Measurements from ENCODE around the gene NLK. TPM values are rescaled to one million over a fixed set of nuclear protein-coding genes. Genes with fewer than 3 reads are reported as not detected.
"Not testable (repeated sequence)": the region's sequence is repeated elsewhere in the genome, so short reads cannot be mapped to it uniquely, and the experiment has no call there.

Gene NLK
- total and polyA plus RNA-seq, 7 donors, result 4.0 to 13.0 (median 8.1) TPM

- DNase-seq, result no peak
- intact Hi-C loops (cut with DNase I), result no loop called here
- WGBS, 3 donors, result 43 to 51% (median 43%) methylated on average over 1 of the region's 1 CpG
- Histone ChIP-seq H3K27me3 (ENCODE audit: insufficient read depth in 3 of 3, low read length in 2 of 3) (peaks cover 0 to 2% (median 0%) of the 10 kb centered on the region in 3 donors), H3K27ac (no peak overlapping the region), H3K4me1 (no peaks in the 10 kb centered on the region), H3K9me3 (no peaks in the 10 kb centered on the region), H3K36me3 (ENCODE audit: insufficient read depth in 1 of 2, low read depth in 1 of 2) (no peaks in the 10 kb centered on the region), H3K4me3 (no peak overlapping the region)
- no peak for ATAC-seq
- TF ChIP-seq CTCF (IDR thresholded peaks at IDR 0.05), result no peak
Measured at GRCh38 chr17:28020515-28020914, 22.0 kb upstream of the NLK start.

GRCh38 chr17:28029044-28029443 is 13.4 kb upstream of the NLK start:
- no peak overlapping the region for H3K4me3 ChIP-seq
- intact Hi-C loops (cut with DNase I), result no loop called here
- H3K36me3 ChIP-seq (ENCODE audit: insufficient read depth in 1 of 2, low read depth in 1 of 2), result no peaks in the 10 kb centered on the region
- no peaks in the 10 kb centered on the region for H3K4me1 ChIP-seq
- no peaks in the 10 kb centered on the region for H3K9me3 ChIP-seq
- whole genome bisulfite sequencing, 3 donors, result 91 to 96% (median 95%) methylated on average over 1 of the region's 1 CpG
- no peaks in the 10 kb centered on the region for H3K27me3 ChIP-seq (ENCODE audit: insufficient read depth in 3 of 3, low read length in 2 of 3)
- DNase-seq, result no peak
- ATAC-seq, result no peak
- no peak overlapping the region for H3K27ac ChIP-seq
- no peak for TF ChIP-seq CTCF (IDR thresholded peaks at IDR 0.05)

GRCh38 chr17:28030386-28030785 is 12.1 kb upstream of the NLK start:
- H3K4me1 ChIP-seq, result no peaks in the 10 kb centered on the region
- intact Hi-C loops (cut with DNase I), result no loop called here
- no peak for DNase-seq
- H3K27me3 ChIP-seq (ENCODE audit: insufficient read depth in 3 of 3, low read length in 2 of 3), result no peaks in the 10 kb centered on the region
- 27 to 41% (median 37%) methylated on average over 3 of the region's 3 CpGs for WGBS, 3 donors
- no peak overlapping the region for H3K4me3 ChIP-seq
- H3K9me3 ChIP-seq, result no peaks in the 10 kb centered on the region
- no peak for TF ChIP-seq CTCF (IDR thresholded peaks at IDR 0.05)
- H3K27ac ChIP-seq, result no peak overlapping the region
- no peak for ATAC-seq
- no peaks in the 10 kb centered on the region for H3K36me3 ChIP-seq (ENCODE audit: insufficient read depth in 1 of 2, low read depth in 1 of 2)

GRCh38 chr17:28031174-28031573 is 11.3 kb upstream of the NLK start:
- no peak for TF ChIP-seq CTCF (IDR thresholded peaks at IDR 0.05)
- no peak for DNase-seq
- no peak for ATAC-seq
- 74 to 82% (median 74%) methylated on average over 6 of the region's 6 CpGs for WGBS, 3 donors
- H3K27ac ChIP-seq, result no peak overlapping the region
- no peaks in the 10 kb centered on the region for H3K36me3 ChIP-seq (ENCODE audit: insufficient read depth in 1 of 2, low read depth in 1 of 2)
- H3K27me3 ChIP-seq (ENCODE audit: insufficient read depth in 3 of 3, low read length in 2 of 3), result no peaks in the 10 kb centered on the region
- intact Hi-C loops (cut with DNase I), result no loop called here
- H3K9me3 ChIP-seq, result no peaks in the 10 kb centered on the region
- H3K4me1 ChIP-seq, result no peaks in the 10 kb centered on the region
- no peak overlapping the region for H3K4me3 ChIP-seq

GRCh38 chr17:28033972-28034714 is 8.3 kb upstream of the NLK start:
- Histone ChIP-seq H3K36me3 (ENCODE audit: insufficient read depth in 1 of 2, low read depth in 1 of 2) (no peaks in the 10 kb centered on the region), H3K9me3 (no peaks in the 10 kb centered on the region), H3K4me1 (no peaks in the 10 kb centered on the region), H3K4me3 (no peak overlapping the region), H3K27me3 (ENCODE audit: insufficient read depth in 3 of 3, low read length in 2 of 3) (no peaks in the 10 kb centered on the region), H3K27ac (peak overlapping the region; percentile 5)
- WGBS, 3 donors, result 56 to 57% (median 56%) methylated on average over 8 of the region's 8 CpGs
- DNase-seq (no peak), ATAC-seq (peak in 2 of 4 donors; percentile 13 to 38)
- intact Hi-C loops (cut with DNase I), result no loop called here
- no peak for TF ChIP-seq CTCF (IDR thresholded peaks at IDR 0.05)

- ATAC-seq; H3K27ac ChIP-seq; H3K36me3 ChIP-seq (ENCODE audit: insufficient read depth in 1 of 2, low read depth in 1 of 2); H3K4me1 ChIP-seq; intact Hi-C loops (cut with DNase I); H3K9me3 ChIP-seq; H3K4me3 ChIP-seq; DNase-seq; H3K27me3 ChIP-seq (ENCODE audit: insufficient read depth in 3 of 3, low read length in 2 of 3): not testable (repeated sequence)
- 77 to 87% (median 86%) methylated on average over 4 of the region's 4 CpGs for WGBS, 3 donors
Measured at GRCh38 chr17:28035452-28035851, 7.0 kb upstream of the NLK start.

GRCh38 chr17:28035884-28036283 is 6.6 kb upstream of the NLK start:
- H3K9me3 ChIP-seq; H3K36me3 ChIP-seq (ENCODE audit: insufficient read depth in 1 of 2, low read depth in 1 of 2); H3K4me3 ChIP-seq; intact Hi-C loops (cut with DNase I); H3K27ac ChIP-seq; ATAC-seq; H3K4me1 ChIP-seq; DNase-seq; H3K27me3 ChIP-seq (ENCODE audit: insufficient read depth in 3 of 3, low read length in 2 of 3): not testable (repeated sequence)
- 91 to 94% (median 94%) methylated on average over 2 of the region's 2 CpGs for WGBS, 3 donors
